Caco-2 (cell line): ENCODE measurements around the gene H3-3A. TPM values are rescaled to one million over a fixed set of nuclear protein-coding genes. Genes with fewer than 3 reads are reported as not detected.

ENCODE experiments used
- BruUV-seq: library from RNA; stranded (reverse); fragments of 400-500 nt; replicated peaks from 2 replicates; lab custom pipeline; 2021; lab: Mats Ljungman, UMichigan
- CTCF ChIA-PET: fragments of 300-600 bp; sonication (Branson Sonifier 250); formaldehyde crosslinking; loops from one replicate; lab custom pipeline; 2022; ENCODE audit warnings: antibody characterized with exemption; lab: Charles Lee
- POLR2A ChIA-PET: fragments of 300-600 bp; sonication (Branson Sonifier 250); formaldehyde crosslinking; loops from one replicate; lab custom pipeline; 2022; ENCODE audit warnings: antibody characterized with exemption; lab: Charles Lee
- DNase-seq, 2 experiments: peaks; one replicate each; pipeline versions ENCODE4 v3.0.0 to v3.0.0-alpha.2; 2020 to 2022
- H3K27me3 ChIP-seq: replicated peaks from 2 replicates; pipeline ENCODE4 v1.6.0; 2011; ENCODE audit warnings: low read length; ENCODE audit not compliant: control insufficient read depth, insufficient read depth
- H3K36me3 ChIP-seq: 2 replicates; pipeline ENCODE4 v1.5.1; 2011; ENCODE audit warnings: low read length; ENCODE audit not compliant: control insufficient read depth, insufficient read depth
- H3K4me1 ChIP-seq: fragments of 250-450 bp; sonication (Bioruptor Pico); 2 replicates; pipeline ENCODE4 v1.5.1; 2020; ENCODE audit warnings: mild to moderate bottlenecking
- H3K4me3 ChIP-seq: 2 replicates; pipeline ENCODE4 v1.5.1; 2011; ENCODE audit warnings: low read depth, mild to moderate bottlenecking, control low read depth, low read length
- H3K9me3 ChIP-seq: fragments of 250-450 bp; sonication (Bioruptor Pico); 2 replicates; pipeline ENCODE4 v1.5.1; 2020; ENCODE audit warnings: mild to moderate bottlenecking, moderate library complexity
- H3K27ac Mint-ChIP-seq: one replicate; pipeline ENCODE4 v1.8.0; 2022; ENCODE audit warnings: mixed read lengths; ENCODE audit not compliant: unreplicated experiment
- H3K27me3 Mint-ChIP-seq: one replicate; pipeline ENCODE4 v1.8.0; 2022; ENCODE audit warnings: mixed read lengths; ENCODE audit not compliant: insufficient read depth, unreplicated experiment
- H3K36me3 Mint-ChIP-seq: one replicate; pipeline ENCODE4 v1.8.0; 2022; ENCODE audit warnings: mild to moderate bottlenecking, mixed read lengths; ENCODE audit not compliant: insufficient read depth, unreplicated experiment
- H3K4me1 Mint-ChIP-seq: one replicate; pipeline ENCODE4 v1.8.0; 2022; ENCODE audit warnings: low read depth, mixed read lengths; ENCODE audit not compliant: unreplicated experiment
- H3K4me3 Mint-ChIP-seq: one replicate; pipeline ENCODE4 v1.8.0; 2022; ENCODE audit warnings: mild to moderate bottlenecking, moderate library complexity, mixed read lengths; ENCODE audit not compliant: unreplicated experiment
- H3K9me3 Mint-ChIP-seq: one replicate; pipeline ENCODE4 v1.8.0; 2022; ENCODE audit warnings: mixed read lengths; ENCODE audit not compliant: unreplicated experiment
- intact Hi-C: fragments of 100-400 bp; cut with micrococcal nuclease; formaldehyde crosslinking; loops from one replicate; pipeline ENCODE4 v1.10.0; 2022; ENCODE audit not compliant: unreplicated experiment
- total RNA-seq: library from RNA; stranded (reverse); gene quantifications from 2 replicates; pipeline ENCODE4 v1.2.3, GENCODE V29; 2022
- TF ChIP-seq, protein P1 (sequence below), 2 experiments: fragments of 200-600 bp in 1 of 2; IDR thresholded peaks; 1 replicate in 1 of 2; 2 replicates in 1 of 2; pipeline versions ENCODE4 v1.5.1 to v1.8.0; 2011 to 2022; ENCODE audit warnings: antibody characterized with exemption in 1 of 2, control low read depth in 1 of 2, inconsistent platforms in 1 of 2, low read depth in 1 of 2, low read length in 1 of 2, mild to moderate bottlenecking in 1 of 2, moderate library complexity in 1 of 2; ENCODE audit not compliant: insufficient read depth in 1 of 2, severe bottlenecking in 1 of 2, unreplicated experiment in 1 of 2

H3-3A gene
- total RNA-seq, 1 experiment from 2014 or later = 512 TPM

DNA sequence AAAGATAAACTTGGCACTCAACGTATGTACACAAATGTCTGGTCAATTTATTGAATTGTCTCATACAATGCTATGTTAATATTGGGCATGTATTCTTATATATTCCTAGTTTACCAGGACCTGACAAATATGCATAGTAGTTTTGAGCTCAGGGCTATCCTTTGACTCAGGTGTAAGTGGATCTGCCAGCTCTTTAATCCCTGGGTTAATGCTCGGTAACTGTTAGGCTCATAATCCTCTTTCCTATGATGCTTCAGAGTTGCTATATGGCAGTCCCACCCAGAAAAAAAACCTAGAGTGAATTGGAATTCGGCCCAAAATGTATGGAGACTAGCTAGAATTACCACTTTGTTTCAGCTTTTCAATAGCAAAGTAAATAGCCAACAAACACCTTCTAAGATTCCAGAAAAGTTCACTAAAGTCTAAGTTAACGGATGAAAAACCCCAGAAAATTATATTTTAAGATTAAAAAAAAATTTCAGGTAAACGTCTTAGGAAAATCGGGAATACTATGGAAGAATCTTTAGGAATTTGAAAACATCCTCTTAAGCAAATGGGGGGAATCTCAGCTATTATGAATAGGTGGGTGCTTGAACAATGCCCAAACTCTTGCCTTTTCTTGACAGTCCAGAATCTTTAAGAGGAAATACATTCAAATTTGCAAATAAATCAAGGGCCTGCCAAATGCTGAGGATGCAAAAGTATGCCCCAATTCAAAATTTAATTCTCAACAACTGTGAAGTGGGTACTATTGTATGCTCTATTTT is 10.9 kb downstream of the H3-3A start:
- no peak overlapping the region for H3K27ac Mint-ChIP-seq
- peaks cover 67% of the 10 kb centered on the region for H3K36me3 Mint-ChIP-seq
- TSS peak; percentile 3 for BruUV-seq

DNA sequence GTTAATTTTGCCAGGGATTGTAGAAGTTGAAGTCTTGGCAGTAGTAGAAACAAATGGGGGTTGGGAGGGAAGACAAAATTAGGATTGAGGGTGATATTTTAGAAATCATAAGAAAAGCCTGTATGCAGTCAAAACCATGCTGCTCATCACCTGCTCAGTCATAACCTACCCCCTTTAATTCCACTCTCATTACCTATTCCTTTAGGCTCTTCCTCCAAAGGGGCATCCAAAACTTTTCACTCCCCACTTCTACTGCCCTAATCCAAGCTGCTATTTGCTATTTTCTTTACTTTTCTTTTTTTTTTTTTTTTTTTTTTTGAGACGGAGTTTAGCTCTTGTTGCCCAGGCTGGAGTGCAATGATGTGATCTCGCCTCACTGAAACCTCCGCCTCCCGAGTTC is 11.5 kb downstream of the H3-3A start:
- no peaks in the 10 kb centered on the region for H3K36me3 ChIP-seq

More for the DNA sequence above, 10.9 kb downstream of the H3-3A start:
- Mint-ChIP-seq H3K27me3 (no peaks in the 10 kb centered on the region), H3K4me3 (no peak overlapping the region), H3K9me3 (no peaks in the 10 kb centered on the region), H3K4me1 (no peaks in the 10 kb centered on the region)
- TF ChIP-seq, protein P1, sequence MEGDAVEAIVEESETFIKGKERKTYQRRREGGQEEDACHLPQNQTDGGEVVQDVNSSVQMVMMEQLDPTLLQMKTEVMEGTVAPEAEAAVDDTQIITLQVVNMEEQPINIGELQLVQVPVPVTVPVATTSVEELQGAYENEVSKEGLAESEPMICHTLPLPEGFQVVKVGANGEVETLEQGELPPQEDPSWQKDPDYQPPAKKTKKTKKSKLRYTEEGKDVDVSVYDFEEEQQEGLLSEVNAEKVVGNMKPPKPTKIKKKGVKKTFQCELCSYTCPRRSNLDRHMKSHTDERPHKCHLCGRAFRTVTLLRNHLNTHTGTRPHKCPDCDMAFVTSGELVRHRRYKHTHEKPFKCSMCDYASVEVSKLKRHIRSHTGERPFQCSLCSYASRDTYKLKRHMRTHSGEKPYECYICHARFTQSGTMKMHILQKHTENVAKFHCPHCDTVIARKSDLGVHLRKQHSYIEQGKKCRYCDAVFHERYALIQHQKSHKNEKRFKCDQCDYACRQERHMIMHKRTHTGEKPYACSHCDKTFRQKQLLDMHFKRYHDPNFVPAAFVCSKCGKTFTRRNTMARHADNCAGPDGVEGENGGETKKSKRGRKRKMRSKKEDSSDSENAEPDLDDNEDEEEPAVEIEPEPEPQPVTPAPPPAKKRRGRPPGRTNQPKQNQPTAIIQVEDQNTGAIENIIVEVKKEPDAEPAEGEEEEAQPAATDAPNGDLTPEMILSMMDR (IDR thresholded peaks at IDR 0.05; ENCODE audit: insufficient read depth in 1 of 2, low read depth in 1 of 2, low read length in 1 of 2, severe bottlenecking in 1 of 2, unreplicated experiment in 1 of 2) = no peak
- H3K27me3 ChIP-seq = no peaks in the 10 kb centered on the region
- ChIA-PET CTCF (no interaction called here), POLR2A (interaction anchor here (1.8 kb wide), 1 partner anchor 10 kb away, joined by 11 read pairs; no protein-coding TSS in a partner anchor)
- H3K4me1 ChIP-seq = no peaks in the 10 kb centered on the region
- no peaks in the 10 kb centered on the region for H3K9me3 ChIP-seq
- no peaks in the 10 kb centered on the region for H3K36me3 ChIP-seq
- no peak overlapping the region for H3K4me3 ChIP-seq
- no peak for DNase-seq
- intact Hi-C loops = no loop called here

DNA sequence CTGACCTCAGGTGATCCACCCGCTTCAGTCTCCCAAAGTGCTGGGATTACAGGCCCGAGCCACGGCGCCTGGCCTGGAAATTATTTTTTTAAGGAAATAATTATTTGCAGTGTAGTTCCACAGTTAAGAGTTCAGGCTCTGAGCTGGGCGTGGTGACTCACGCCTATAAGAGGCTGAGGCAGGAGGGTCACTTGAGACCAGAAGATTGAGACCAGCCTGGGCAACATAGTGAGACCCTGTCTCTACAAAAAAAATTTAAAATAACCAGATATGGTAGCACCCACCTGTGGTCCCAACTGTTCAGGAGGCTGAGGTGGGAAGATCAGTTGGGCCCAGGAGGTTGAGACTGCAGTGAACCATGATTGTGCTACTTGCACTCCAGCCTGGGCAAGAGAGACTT is 13.9 kb downstream of the H3-3A start:
- no TSS peak for BruUV-seq
- POLR2A ChIA-PET = interaction anchor here (0.5 to 1.4 kb wide), 2 partner anchors 14 to 20 kb away, joined by 6 to 9 read pairs; partner anchors contain the start of gene H3-3A

More for the DNA sequence above, 11.5 kb downstream of the H3-3A start:
- TF ChIP-seq, protein P1 (IDR thresholded peaks at IDR 0.05; ENCODE audit: insufficient read depth in 1 of 2, low read depth in 1 of 2, low read length in 1 of 2, severe bottlenecking in 1 of 2, unreplicated experiment in 1 of 2) = no peak
- ChIA-PET CTCF (no interaction called here), POLR2A (interaction anchor here (1.8 kb wide), 1 partner anchor 9 kb away, joined by 11 read pairs; no protein-coding TSS in a partner anchor)
- no peak for DNase-seq
- H3K9me3 ChIP-seq = no peaks in the 10 kb centered on the region
- Mint-ChIP-seq H3K27ac (no peak overlapping the region), H3K36me3 (peaks cover 60% of the 10 kb centered on the region), H3K9me3 (no peaks in the 10 kb centered on the region), H3K4me1 (no peaks in the 10 kb centered on the region), H3K27me3 (no peaks in the 10 kb centered on the region), H3K4me3 (no peak overlapping the region)
- no peaks in the 10 kb centered on the region for H3K27me3 ChIP-seq
- H3K4me1 ChIP-seq = no peaks in the 10 kb centered on the region
- intact Hi-C loops = no loop called here
- no peak overlapping the region for H3K4me3 ChIP-seq
- BruUV-seq = no TSS peak

More for the DNA sequence above, 13.9 kb downstream of the H3-3A start:
- intact Hi-C loops = no loop called here
- no peaks in the 10 kb centered on the region for H3K27me3 Mint-ChIP-seq
- peaks cover 38% of the 10 kb centered on the region for H3K36me3 Mint-ChIP-seq
- Histone ChIP-seq H3K4me3 (no peak overlapping the region), H3K36me3 (no peaks in the 10 kb centered on the region), H3K4me1 (no peaks in the 10 kb centered on the region), H3K9me3 (no peaks in the 10 kb centered on the region), H3K27me3 (no peaks in the 10 kb centered on the region)
- no peak for DNase-seq
- TF ChIP-seq, protein P1 (IDR thresholded peaks at IDR 0.05; ENCODE audit: insufficient read depth in 1 of 2, low read depth in 1 of 2, low read length in 1 of 2, severe bottlenecking in 1 of 2, unreplicated experiment in 1 of 2) = no peak
- CTCF ChIA-PET = interaction anchor here (3.6 kb wide), 1 partner anchor 11 kb away, joined by 18 read pairs; no protein-coding TSS in a partner anchor
- no peak overlapping the region for H3K4me3 Mint-ChIP-seq
- H3K27ac Mint-ChIP-seq = no peak overlapping the region
- no peaks in the 10 kb centered on the region for H3K9me3 Mint-ChIP-seq
- H3K4me1 Mint-ChIP-seq = no peaks in the 10 kb centered on the region
